Activated T-cell treated with anti-CD3 and anti-CD28 coated beads for 24 hours (primary cell): ENCODE measurements around the gene CHRDL2.
"Not testable (repeated sequence)": the region's sequence is repeated elsewhere in the genome, so short reads cannot be mapped to it uniquely, and the experiment has no call there.

ENCODE experiments used
- DNase-seq: peaks from one replicate; pipeline ENCODE4 v3.0.0-alpha.2; 2020; ENCODE audit warnings: low read depth

CHRDL2 gene

GRCh38 chr11:74669211-74670160 lies 61.7 kb downstream of the CHRDL2 start:
- no peak for DNase-seq

GRCh38 chr11:74663315-74663714 lies 67.9 kb downstream of the CHRDL2 start:
- DNase-seq = no peak

GRCh38 chr11:74662487-74663103 lies 68.6 kb downstream of the CHRDL2 start:
- no peak for DNase-seq

DNA sequence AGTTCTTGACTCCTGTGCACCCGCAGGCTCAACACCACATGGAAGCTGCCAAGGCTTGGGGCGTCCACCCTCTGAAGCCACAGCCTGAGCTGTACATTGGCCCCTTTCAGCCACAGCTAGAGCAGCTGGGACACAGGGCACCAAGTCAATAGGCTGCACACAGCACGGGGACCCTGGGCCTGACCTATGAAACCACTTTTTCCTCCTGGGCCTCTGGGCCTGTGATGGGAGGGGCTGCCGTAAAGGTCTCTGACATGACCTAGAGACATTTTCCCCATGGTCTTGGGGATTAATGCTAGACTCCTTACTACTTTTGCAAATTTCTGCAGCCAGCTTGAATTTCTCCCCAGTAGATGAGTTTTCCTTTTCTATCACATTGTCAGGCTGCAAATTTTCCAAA lies 72.1 kb downstream of the CHRDL2 start:
- DNase-seq = not testable (repeated sequence)

GRCh38 chr11:74654976-74655375 lies 76.2 kb downstream of the CHRDL2 start:
- no peak for DNase-seq

GRCh38 chr11:74650498-74650897 lies 80.7 kb downstream of the CHRDL2 start:
- no peak for DNase-seq

DNA sequence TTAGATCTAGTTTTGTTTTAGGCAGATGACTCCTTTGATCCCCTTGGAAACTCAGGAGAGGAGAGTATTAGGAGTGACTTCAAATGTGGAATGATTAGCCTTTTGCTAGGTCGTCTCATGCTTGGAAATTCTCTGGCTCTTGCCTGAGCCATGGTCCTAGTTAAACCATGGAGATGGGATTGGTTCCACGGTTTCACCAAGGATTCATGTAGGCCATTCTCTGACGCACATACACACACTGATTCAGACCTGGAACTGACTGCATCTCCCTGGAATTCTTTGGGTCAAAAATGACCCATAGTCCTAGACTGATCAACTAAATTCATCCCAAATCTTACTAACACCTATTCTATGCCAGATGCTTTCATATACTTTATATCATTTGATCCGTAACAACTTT lies 82.3 kb downstream of the CHRDL2 start:
- no peak for DNase-seq

- DNase-seq = no peak
Observed at GRCh38 chr11:74647831-74648230, 83.4 kb downstream of the CHRDL2 start.

- DNase-seq = no peak
Observed at GRCh38 chr11:74647404-74647803, 83.8 kb downstream of the CHRDL2 start.

DNA sequence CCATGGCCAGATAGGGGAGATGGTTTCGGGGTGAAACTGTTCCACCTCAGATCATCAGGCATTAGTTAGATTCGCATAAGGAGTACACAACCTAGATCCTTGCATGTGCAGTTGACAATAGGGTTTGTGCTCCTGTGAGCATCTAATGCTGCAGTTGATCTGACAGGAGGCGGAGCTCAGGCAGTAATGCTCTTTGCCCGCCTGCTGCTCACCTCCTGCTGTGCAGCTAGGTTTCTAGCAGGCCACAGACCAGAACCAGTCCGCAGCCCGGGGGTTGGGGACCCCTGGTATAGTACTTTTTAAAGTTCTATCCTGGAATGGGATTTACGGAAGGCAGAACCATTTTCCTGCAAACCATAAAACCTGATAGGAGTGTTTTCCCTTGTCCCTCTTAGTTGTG lies 84.3 kb downstream of the CHRDL2 start:
- DNase-seq = no peak
